ENCODE data around the gene DHDH. TPM values are rescaled to one million over a fixed set of nuclear protein-coding genes. Genes with fewer than 3 reads are reported as not detected.

The DHDH gene
- total and polyA plus RNA-seq, 12 donors, result 0.17 to 0.51 TPM; not detected in 10

GRCh38 chr19:48991873-48992580, 58.5 kb downstream of the DHDH start:
- ATAC-seq, result peak; percentile 31 to 67 (median 47)
- H3K27ac ChIP-seq, result peak overlapping the region; percentile 71 to 98 (median 95)
- H3K36me3 ChIP-seq, result peaks cover 0 to 40% (median 13%) of the 10 kb centered on the region in 9 donors
- no peak for TF ChIP-seq CTCF (IDR thresholded peaks at IDR 0.05)
- intact Hi-C loops (cut with DNase I), result loop anchor here in 5 of 10 donors (10.0 kb wide), 4 partner anchors 83 to 223 kb away; partner anchors contain the start of genes KCNA7 (in 2 of the 5), HRC (in 1 of the 5) and TRPM4 (in 1 of the 5)
- peaks cover 9 to 53% (median 42%) of the 10 kb centered on the region in 9 donors for H3K4me1 ChIP-seq
- peak; percentile 33 to 74 for DNase-seq
- peak overlapping the region; percentile 54 to 99 (median 88) for H3K4me3 ChIP-seq
- H3K9me3 ChIP-seq, result no peaks in the 10 kb centered on the region
- H3K27me3 ChIP-seq, result no peaks in the 10 kb centered on the region
- 14 to 22% methylated on average over 8 of the region's 8 CpGs for WGBS, 2 donors

GRCh38 chr19:48992581-48993174, 59.2 kb downstream of the DHDH start:
- Histone ChIP-seq H3K27me3 (no peaks in the 10 kb centered on the region), H3K36me3 (peaks cover 0 to 33% (median 13%) of the 10 kb centered on the region in 9 donors), H3K4me3 (peak overlapping the region; percentile 54 to 99 (median 88)), H3K27ac (peak overlapping the region; percentile 71 to 98 (median 95)), H3K9me3 (no peaks in the 10 kb centered on the region), H3K4me1 (peaks cover 9 to 53% (median 42%) of the 10 kb centered on the region in 9 donors)
- TF ChIP-seq CTCF (IDR thresholded peaks at IDR 0.05), result no peak
- 1 to 2% methylated on average over 20 of the region's 20 CpGs for WGBS, 2 donors
- ATAC-seq, result peak in 6 of 8 donors; percentile 0 to 18 (median 2)
- intact Hi-C loops (cut with DNase I), result loop anchor here in 5 of 10 donors (1.0 to 10.0 kb wide), 5 partner anchors 82 to 222 kb away; partner anchors contain the start of genes KCNA7 (in 2 of the 5), HRC (in 1 of the 5), PPP1R15A (in 1 of the 5) and TRPM4 (in 1 of the 5)
- peak in 1 of 2 donors; percentile 49 for DNase-seq

GRCh38 chr19:48993175-48994034, 59.9 kb downstream of the DHDH start, which contains the start of the genes GYS1 and RUVBL2:
GYS1 (minus strand) TSS chr19:48993309; CDS start chr19:48993112, 197 bp downstream.
RUVBL2 (plus strand) TSS chr19:48993887; CDS start chr19:48993912, 25 bp downstream.
- 0 to 1% methylated on average over 56 of the region's 56 CpGs for WGBS, 2 donors
- Histone ChIP-seq H3K9me3 (no peaks in the 10 kb centered on the region), H3K4me3 (peak within 1 kb of the TSS; percentile 54 to 99 (median 88)), H3K27me3 (no peaks in the 10 kb centered on the region), H3K4me1 (peaks cover 9 to 52% (median 42%) of the 10 kb centered on the region in 9 donors), H3K36me3 (peaks cover 0 to 26% (median 9%) of the 10 kb centered on the region in 9 donors), H3K27ac (peak within 1 kb of the TSS; percentile 74 to 98 (median 95))
- TF ChIP-seq CTCF (IDR thresholded peaks at IDR 0.05), result peak in 8 of 9 donors; percentile 96 to 99 (median 98)
- intact Hi-C loops (cut with DNase I), result loop anchor here in 5 of 10 donors (1.0 to 10.0 kb wide), 5 partner anchors 81 to 221 kb away; partner anchors contain the start of genes KCNA7 (in 2 of the 5), HRC (in 1 of the 5), PPP1R15A (in 1 of the 5) and TRPM4 (in 1 of the 5)
- ATAC-seq (peak; percentile 90 to 96 (median 94)), DNase-seq (peak; percentile 99 to 100)

All from heart right ventricle (tissue), 16 donors.